NOMO-1 (cell line): Measurements from ENCODE around the gene ANKRD62.

Source experiments
- DNase-seq, 2 experiments: peaks; one replicate each; lab custom pipeline; 2025; ENCODE audit not compliant: unreplicated experiment in 2 of 2; lab: John Stamatoyannopoulos, UW

The ANKRD62 gene

DNA sequence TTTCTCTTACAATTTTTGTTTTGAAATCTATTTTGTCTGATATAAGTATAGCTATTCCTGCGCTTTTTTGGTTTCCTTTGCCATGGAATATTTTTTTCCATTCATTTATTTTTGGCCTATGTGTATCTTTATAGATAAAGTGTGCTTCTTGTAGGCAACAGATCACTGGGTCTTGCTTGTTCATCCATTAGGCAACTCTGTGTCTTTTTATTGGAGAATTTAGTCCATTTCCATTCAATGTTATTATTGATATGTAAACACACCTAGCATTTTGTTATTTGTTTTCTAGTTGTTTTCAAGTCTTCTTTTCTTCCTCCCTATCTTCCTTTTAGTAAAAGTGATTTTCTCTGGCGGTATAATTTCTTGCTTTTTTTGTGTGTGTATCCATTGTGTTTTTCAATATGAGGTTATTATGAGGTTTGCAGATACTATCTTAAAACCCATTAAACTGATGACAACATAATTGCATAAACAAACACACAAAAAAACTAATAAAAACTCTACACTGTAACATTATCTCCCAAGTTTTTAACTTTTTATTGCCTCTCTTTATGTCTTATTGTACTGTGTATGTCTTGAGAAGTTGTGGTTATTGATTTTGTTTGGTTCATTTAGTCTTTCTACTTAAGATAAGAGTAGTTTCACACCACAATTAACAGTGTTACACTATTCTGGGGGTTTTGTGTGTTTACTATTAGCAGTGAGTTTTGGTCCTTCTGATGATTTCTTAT is 71.6 kb downstream of the ANKRD62 start:
- no peak for DNase-seq
